Neuronal stem cell (in vitro differentiated cells): ENCODE data around the gene BCAS3.

Experiments
- DNase-seq: peaks from one replicate; pipeline ENCODE4 v3.0.0-alpha.2; 2013; ENCODE audit warnings: low spot score
- H2AFZ ChIP-seq: one replicate; pipeline ENCODE4 v1.6.1; 2013; ENCODE audit warnings: mild to moderate bottlenecking, low read length, inconsistent platforms
- H2AK5ac ChIP-seq: 2 replicates; pipeline ENCODE4 v1.6.1; 2013; ENCODE audit warnings: low read depth, mild to moderate bottlenecking, inconsistent platforms, low read length, moderate library complexity, mixed read lengths
- H2BK120ac ChIP-seq: 2 replicates; pipeline ENCODE4 v1.6.1; 2013; ENCODE audit warnings: low read depth, mild to moderate bottlenecking, inconsistent platforms, low read length, moderate library complexity, mixed read lengths
- H2BK12ac ChIP-seq: one replicate; pipeline ENCODE4 v1.6.1; 2013; ENCODE audit warnings: low read length, inconsistent platforms
- H2BK15ac ChIP-seq: 2 replicates; pipeline ENCODE4 v1.6.1; 2013; ENCODE audit warnings: mild to moderate bottlenecking, low read length, inconsistent platforms, mixed read lengths
- H2BK5ac ChIP-seq: one replicate; pipeline ENCODE4 v1.6.1; 2013; ENCODE audit warnings: inconsistent platforms, mild to moderate bottlenecking, low read length, moderate library complexity
- H3K14ac ChIP-seq: one replicate; pipeline ENCODE4 v1.6.1; 2013; ENCODE audit warnings: low read length, inconsistent platforms
- H3K18ac ChIP-seq: 2 replicates; pipeline ENCODE4 v1.6.1; 2013; ENCODE audit warnings: low read length, inconsistent platforms
- H3K23ac ChIP-seq: 2 replicates; pipeline ENCODE4 v1.6.1; 2013; ENCODE audit warnings: low read depth, mild to moderate bottlenecking, mixed read lengths, low read length, inconsistent platforms; ENCODE audit not compliant: poor library complexity
- H3K27ac ChIP-seq: replicated peaks from 3 replicates; pipeline ENCODE4 v1.5.1; 2013; ENCODE audit warnings: low read length, inconsistent platforms
- H3K27me3 ChIP-seq, 3 experiments: 2 replicates each; pipeline ENCODE4 v1.6.1; 2013; ENCODE audit warnings: low read length in 3 of 3, mild to moderate bottlenecking in 2 of 3, inconsistent platforms in 1 of 3, low read depth in 1 of 3, mixed read lengths in 1 of 3, moderate library complexity in 1 of 3; ENCODE audit not compliant: control insufficient read depth in 3 of 3, insufficient read depth in 3 of 3
- H3K36me3 ChIP-seq, 2 donors: replicated peaks in 1 of 2; 2 replicates each; pipeline ENCODE4 v1.6.1; 2013; ENCODE audit warnings: low read length in 2 of 2; ENCODE audit not compliant: control insufficient read depth in 2 of 2, insufficient read depth in 2 of 2
- H3K4ac ChIP-seq: 2 replicates; pipeline ENCODE4 v1.6.1; 2013; ENCODE audit warnings: inconsistent platforms, mild to moderate bottlenecking, low read length, moderate library complexity
- H3K4me1 ChIP-seq, 2 donors: 1 replicate in 1 of 2; 2 replicates in 1 of 2; pipeline ENCODE4 v1.6.1; 2013; ENCODE audit warnings: low read length in 2 of 2, low read depth in 1 of 2; ENCODE audit not compliant: control insufficient read depth in 2 of 2, insufficient read depth in 1 of 2
- H3K4me2 ChIP-seq: one replicate; pipeline ENCODE4 v1.6.1; 2013; ENCODE audit warnings: mild to moderate bottlenecking, low read length, inconsistent platforms; ENCODE audit not compliant: insufficient read depth, poor library complexity, severe bottlenecking
- H3K4me3 ChIP-seq, 2 donors: 2 replicates each; pipeline ENCODE4 v1.5.1; 2013; ENCODE audit warnings: low read length in 2 of 2, mild to moderate bottlenecking in 2 of 2, inconsistent platforms in 1 of 2, moderate library complexity in 1 of 2
- H3K79me1 ChIP-seq: one replicate; pipeline ENCODE4 v1.6.1; 2013; ENCODE audit warnings: low read depth, mild to moderate bottlenecking, inconsistent platforms, low read length, moderate library complexity
- H3K9ac ChIP-seq: one replicate; pipeline ENCODE4 v1.6.1; 2013; ENCODE audit warnings: mild to moderate bottlenecking, low read depth, low read length, inconsistent platforms; ENCODE audit not compliant: poor library complexity
- H3K9me3 ChIP-seq, 2 donors: replicated peaks in 1 of 2; 2 replicates each; pipeline versions ENCODE3 to v1.6.1; 2013; ENCODE audit warnings: low read length in 2 of 2, mild to moderate bottlenecking in 2 of 2, inconsistent platforms in 1 of 2, low read depth in 1 of 2, mixed read lengths in 1 of 2, moderate library complexity in 1 of 2; ENCODE audit not compliant: control insufficient read depth in 2 of 2, insufficient read depth in 1 of 2
- H4K8ac ChIP-seq: one replicate; pipeline ENCODE4 v1.6.1; 2013; ENCODE audit warnings: low read depth, mild to moderate bottlenecking, inconsistent platforms, low read length, moderate library complexity
- H4K91ac ChIP-seq: one replicate; pipeline ENCODE4 v1.6.1; 2013; ENCODE audit warnings: low read length, low read depth, mild to moderate bottlenecking, inconsistent platforms; ENCODE audit not compliant: poor library complexity
- WGBS, 2 donors: extraction: QIAGEN DNeasy Blood & Tissue Kit; methylation state at CpG; one replicate each; pipeline ENCODE4 v1.1.7; 2013; ENCODE audit warnings: missing lambda C conversion rate in 2 of 2, mixed read lengths in 1 of 2; ENCODE audit not compliant: insufficient read length in 2 of 2, insufficient replicate concordance in 1 of 2; ENCODE audit errors: extremely low coverage in 2 of 2; 5-methylcytosine and 5-hydroxymethylcytosine counted together

BCAS3 gene

DNA sequence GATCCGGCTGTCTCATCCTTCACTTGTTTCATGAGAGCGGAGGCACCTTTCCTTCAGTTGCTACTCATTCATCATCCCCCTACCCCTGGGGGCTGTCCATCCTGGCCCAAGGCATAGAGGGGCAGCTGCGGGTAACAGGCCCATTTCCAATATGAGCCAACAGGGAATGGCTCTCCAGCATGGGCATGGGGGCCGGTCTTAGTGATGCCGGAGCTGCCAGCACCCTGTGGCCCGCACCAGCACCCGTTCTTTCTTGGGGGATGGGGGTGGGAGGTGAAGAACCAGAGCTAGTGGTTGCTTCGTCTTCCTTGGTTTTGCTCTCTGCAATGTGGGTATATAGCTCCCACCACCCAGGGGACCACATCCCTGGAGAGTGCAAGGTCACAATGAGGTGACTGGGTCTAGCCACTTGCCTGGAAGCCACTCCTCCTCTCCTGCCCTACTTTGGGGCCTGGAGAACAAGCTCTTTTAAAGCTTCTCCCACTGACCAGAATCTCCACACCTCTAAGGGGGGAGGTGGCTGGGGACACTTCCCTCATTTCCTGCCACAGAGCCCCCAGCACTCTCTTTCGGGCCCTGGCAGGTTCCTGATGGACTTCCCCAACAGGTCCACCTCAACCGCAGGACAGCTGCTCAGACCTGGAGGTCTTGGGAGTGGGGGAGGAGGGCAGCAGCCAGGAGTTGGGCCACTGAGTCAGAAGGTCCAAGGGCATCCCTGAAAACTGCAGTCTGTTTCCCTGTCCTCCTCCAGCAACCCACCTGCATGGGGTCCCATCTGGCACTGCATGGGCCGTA lies 710.1 kb downstream of the BCAS3 start:
- H3K4me2 ChIP-seq = no peak overlapping the region
- no peak overlapping the region for H3K14ac ChIP-seq
- H2BK15ac ChIP-seq = peak overlapping the region; percentile 50
- no peak overlapping the region for H2BK120ac ChIP-seq
- no peak for DNase-seq
- H3K27ac ChIP-seq = no peak overlapping the region
- H2BK12ac ChIP-seq = no peak overlapping the region
- H4K8ac ChIP-seq = peak overlapping the region; percentile 25
- H3K23ac ChIP-seq = no peak overlapping the region
- no peak overlapping the region for H2AFZ ChIP-seq
- H4K91ac ChIP-seq = no peak overlapping the region
- no peak overlapping the region for H2BK5ac ChIP-seq
- H3K79me1 ChIP-seq = peaks cover 1% of the 10 kb centered on the region
- H3K36me3 ChIP-seq = no peaks in the 10 kb centered on the region
- H3K9me3 ChIP-seq = no peaks in the 10 kb centered on the region
- no peak overlapping the region for H3K9ac ChIP-seq
- H3K4me3 ChIP-seq = no peak overlapping the region
- H3K27me3 ChIP-seq = peaks cover 0 to 14% (median 3%) of the 10 kb centered on the region in 3 experiments
- H2AK5ac ChIP-seq = peak overlapping the region; percentile 14
- WGBS, 2 donors = no CpG with 5 or more reads among the region's 11 CpGs
- H3K4me1 ChIP-seq = peaks cover 0 to 4% of the 10 kb centered on the region in 2 donors
- H3K18ac ChIP-seq = peak overlapping the region; percentile 46
- H3K4ac ChIP-seq = no peak overlapping the region

DNA sequence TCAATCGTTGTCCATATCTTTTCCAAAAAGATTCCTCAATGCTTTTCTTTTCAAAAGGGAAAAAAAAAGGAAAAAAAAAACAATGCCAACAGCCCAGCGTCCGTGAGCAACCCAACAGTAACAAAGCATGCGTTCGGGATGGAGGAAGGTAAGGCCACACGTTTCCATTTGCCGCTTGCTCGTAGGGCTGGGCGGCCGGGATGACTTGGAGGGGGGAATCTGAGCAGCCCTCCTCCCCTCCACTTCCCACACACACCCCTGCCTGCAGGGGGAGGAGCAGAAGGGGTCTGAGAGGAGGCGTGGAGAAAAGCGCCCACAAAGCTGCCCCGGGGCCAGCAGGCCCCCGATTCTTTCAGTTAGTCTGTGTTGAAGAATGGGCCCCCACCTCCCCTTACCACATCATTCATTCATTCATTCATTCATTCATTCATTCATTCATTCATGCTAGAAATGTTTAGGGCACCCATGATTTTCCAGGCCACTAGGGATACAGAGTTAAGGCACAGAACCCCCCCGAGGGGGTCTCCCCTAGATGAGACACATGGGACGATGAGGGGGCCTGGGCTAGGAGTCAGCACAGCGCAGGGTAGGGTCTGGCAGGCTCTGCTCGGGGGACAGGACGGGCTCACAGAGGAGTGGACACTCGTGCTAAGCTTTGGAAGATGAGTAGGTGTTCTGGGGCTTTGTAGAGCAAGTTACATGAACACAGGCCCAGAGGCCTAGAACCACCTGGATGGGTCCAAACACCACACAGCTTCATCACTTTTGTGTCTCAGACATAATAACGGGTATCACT lies 711.1 kb downstream of the BCAS3 start:
- H2AK5ac ChIP-seq = no peak overlapping the region
- peak overlapping the region; percentile 45 for H3K18ac ChIP-seq
- peaks cover 0 to 4% of the 10 kb centered on the region in 2 donors for H3K4me1 ChIP-seq
- no peak overlapping the region for H2AFZ ChIP-seq
- H3K4ac ChIP-seq = no peak overlapping the region
- H2BK15ac ChIP-seq = no peak overlapping the region
- no peak overlapping the region for H2BK5ac ChIP-seq
- no peak for DNase-seq
- H3K27me3 ChIP-seq = peaks cover 0 to 24% (median 6%) of the 10 kb centered on the region in 3 experiments
- no peak overlapping the region for H2BK120ac ChIP-seq
- peaks cover 1% of the 10 kb centered on the region for H3K79me1 ChIP-seq
- no CpG with 5 or more reads among the region's 21 CpGs for WGBS, 2 donors
- no peak overlapping the region for H4K8ac ChIP-seq
- no peak overlapping the region for H4K91ac ChIP-seq
- no peak overlapping the region for H2BK12ac ChIP-seq
- H3K9ac ChIP-seq = no peak overlapping the region
- H3K23ac ChIP-seq = no peak overlapping the region
- H3K14ac ChIP-seq = no peak overlapping the region
- H3K4me3 ChIP-seq = no peak overlapping the region
- no peak overlapping the region for H3K4me2 ChIP-seq
- no peaks in the 10 kb centered on the region for H3K36me3 ChIP-seq
- H3K9me3 ChIP-seq = no peaks in the 10 kb centered on the region
- H3K27ac ChIP-seq = no peak overlapping the region

DNA sequence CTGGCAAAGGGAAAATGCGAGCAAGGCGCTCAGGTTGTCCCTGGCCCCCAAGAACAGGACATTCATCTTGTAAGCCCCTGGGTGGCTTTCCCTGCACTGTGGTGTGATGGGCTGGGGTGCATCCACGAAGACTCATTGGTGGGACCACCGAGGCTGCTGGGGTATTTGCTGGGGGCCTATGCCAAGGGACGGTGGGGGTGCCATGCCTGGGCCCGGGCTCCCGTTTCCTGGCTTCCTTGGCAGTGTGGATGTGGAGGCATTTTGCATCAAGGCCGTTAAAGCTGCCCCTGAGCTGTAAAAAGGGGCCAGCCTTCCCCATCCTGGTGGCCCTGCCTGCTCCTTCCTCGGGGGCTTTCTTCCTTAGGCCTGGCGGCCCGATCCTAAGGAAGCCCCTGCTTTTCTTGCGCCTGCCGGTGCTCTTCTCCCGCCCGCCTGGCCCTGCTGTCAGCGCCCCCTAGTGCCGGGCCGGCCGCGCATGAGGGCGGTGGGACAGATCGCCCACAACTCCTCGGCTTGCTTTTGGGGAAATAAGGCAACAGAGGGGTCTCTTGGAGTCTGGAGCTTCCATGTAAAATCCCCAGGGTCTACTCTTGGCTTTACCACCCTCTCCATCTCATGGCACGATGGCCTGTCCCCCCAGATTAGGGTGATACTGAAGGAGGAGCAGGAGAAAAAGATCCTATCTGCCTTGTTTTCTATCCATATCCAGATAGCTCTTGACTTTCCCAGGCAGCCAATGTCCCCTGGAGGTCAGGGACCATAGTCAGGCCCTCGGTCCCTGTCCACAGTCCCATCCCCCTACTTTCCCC lies 712.2 kb downstream of the BCAS3 start:
- Histone ChIP-seq H2BK12ac (no peak overlapping the region), H2BK15ac (no peak overlapping the region), H2AK5ac (peak overlapping the region; percentile 49), H3K27ac (no peak overlapping the region), H2AFZ (peak overlapping the region; percentile 80), H3K18ac (peak overlapping the region; percentile 6), H3K27me3 (peaks cover under 1 to 35% (median 16%) of the 10 kb centered on the region in 3 experiments), H3K9me3 (no peaks in the 10 kb centered on the region), H3K9ac (no peak overlapping the region), H3K36me3 (no peaks in the 10 kb centered on the region), H3K4me1 (peaks cover 0 to 4% of the 10 kb centered on the region in 2 donors), H3K14ac (no peak overlapping the region), H4K8ac (no peak overlapping the region), H2BK120ac (no peak overlapping the region), H3K4me3 (no peak overlapping the region), H2BK5ac (no peak overlapping the region), H3K4ac (no peak overlapping the region), H3K79me1 (peaks cover 1% of the 10 kb centered on the region), H4K91ac (no peak overlapping the region), H3K23ac (no peak overlapping the region), H3K4me2 (no peak overlapping the region)
- WGBS, 2 donors = no CpG with 5 or more reads among the region's 25 CpGs
- no peak for DNase-seq
